Stomach (tissue), 4 donors: Measurements from ENCODE around the gene THADA.
"Not testable (repeated sequence)": the region's sequence is repeated elsewhere in the genome, so short reads cannot be mapped to it uniquely, and the experiment has no call there.

ENCODE experiments used
- EP300 ChIP-seq: sonication (generic); formaldehyde crosslinking; IDR thresholded peaks from one replicate; pipeline ENCODE4 v1.6.1; 2017; ENCODE audit warnings: antibody characterized with exemption
- POLR2A ChIP-seq, 4 donors: fragments of 450-650 bp; IDR thresholded peaks; one replicate each; pipeline ENCODE4 v1.6.1; 2016; ENCODE audit warnings: antibody characterized with exemption in 4 of 4, control low read depth in 2 of 4, mild to moderate bottlenecking in 1 of 4, moderate library complexity in 1 of 4
- POLR2AphosphoS5 ChIP-seq, 3 donors: sonication (generic); formaldehyde crosslinking; IDR thresholded peaks; one replicate each; pipeline ENCODE4 v1.6.1; 2016; ENCODE audit warnings: antibody characterized with exemption in 3 of 3
- TF ChIP-seq, protein P1 (sequence below), 7 experiments: fragments of 450-650 bp in 4 of 7; fragments of 200-600 bp in 3 of 7; sonication (generic) in 3 of 7; IDR thresholded peaks; one replicate each; pipeline ENCODE4 v1.5.1; 2016 to 2019; ENCODE audit warnings: antibody characterized with exemption in 7 of 7, control low read depth in 2 of 7, mild to moderate bottlenecking in 1 of 7

DNA sequence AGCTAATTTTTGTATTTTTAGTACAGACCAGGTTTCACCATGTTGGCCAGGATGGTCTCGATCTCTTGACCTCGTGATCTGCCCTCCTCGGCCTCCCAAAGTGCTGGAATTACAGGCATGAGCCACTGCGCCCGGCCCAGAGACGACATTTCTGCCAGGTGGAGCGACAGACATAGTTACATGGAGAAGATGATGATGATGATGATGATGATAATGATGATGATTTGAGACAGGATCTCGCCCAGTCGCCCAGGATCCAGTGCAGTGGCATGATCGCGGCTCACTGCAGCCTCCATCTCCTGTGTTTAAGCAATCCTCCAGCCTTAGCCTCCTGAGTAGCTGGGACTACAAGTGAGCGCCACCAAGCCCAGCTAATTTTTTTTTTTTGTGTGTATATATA is 40.3 kb upstream of the THADA start:
- TF ChIP-seq EP300; POLR2A (IDR thresholded peaks at IDR 0.05); POLR2AphosphoS5 (IDR thresholded peaks at IDR 0.05): not testable (repeated sequence)
- TF ChIP-seq, protein P1, sequence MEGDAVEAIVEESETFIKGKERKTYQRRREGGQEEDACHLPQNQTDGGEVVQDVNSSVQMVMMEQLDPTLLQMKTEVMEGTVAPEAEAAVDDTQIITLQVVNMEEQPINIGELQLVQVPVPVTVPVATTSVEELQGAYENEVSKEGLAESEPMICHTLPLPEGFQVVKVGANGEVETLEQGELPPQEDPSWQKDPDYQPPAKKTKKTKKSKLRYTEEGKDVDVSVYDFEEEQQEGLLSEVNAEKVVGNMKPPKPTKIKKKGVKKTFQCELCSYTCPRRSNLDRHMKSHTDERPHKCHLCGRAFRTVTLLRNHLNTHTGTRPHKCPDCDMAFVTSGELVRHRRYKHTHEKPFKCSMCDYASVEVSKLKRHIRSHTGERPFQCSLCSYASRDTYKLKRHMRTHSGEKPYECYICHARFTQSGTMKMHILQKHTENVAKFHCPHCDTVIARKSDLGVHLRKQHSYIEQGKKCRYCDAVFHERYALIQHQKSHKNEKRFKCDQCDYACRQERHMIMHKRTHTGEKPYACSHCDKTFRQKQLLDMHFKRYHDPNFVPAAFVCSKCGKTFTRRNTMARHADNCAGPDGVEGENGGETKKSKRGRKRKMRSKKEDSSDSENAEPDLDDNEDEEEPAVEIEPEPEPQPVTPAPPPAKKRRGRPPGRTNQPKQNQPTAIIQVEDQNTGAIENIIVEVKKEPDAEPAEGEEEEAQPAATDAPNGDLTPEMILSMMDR (IDR thresholded peaks at IDR 0.05), result not testable (repeated sequence)
